CD4-positive, CD25-positive, alpha-beta regulatory T cell (primary cell): ENCODE measurements around the gene TOMM6. TPM values are rescaled to one million over a fixed set of nuclear protein-coding genes. Genes with fewer than 3 reads are reported as not detected.

ENCODE experiments used
- ATAC-seq, 2 donors: fragments of 150-1000 bp; cut with Tn5 transposase; one replicate each; pipeline ENCODE4 v1.10.0; 2021; ENCODE audit warnings: low read depth in 2 of 2, moderate number of reproducible peaks in 2 of 2, moderate library complexity in 1 of 2
- DNase-seq, 3 donors: peaks; one replicate each; pipeline versions ENCODE4 v3.0.0 to v3.0.0-alpha.2; 2012 to 2022; ENCODE audit warnings: mixed read lengths in 1 of 3
- H3K27ac ChIP-seq: one replicate; pipeline ENCODE4 v1.7.0; 2013; ENCODE audit warnings: mild to moderate bottlenecking, low read length; ENCODE audit not compliant: insufficient read depth, poor library complexity, severe bottlenecking
- H3K27me3 ChIP-seq: one replicate; pipeline ENCODE4 v1.7.0; 2013; ENCODE audit warnings: low read length; ENCODE audit not compliant: control insufficient read depth, insufficient read depth
- H3K36me3 ChIP-seq: one replicate; pipeline ENCODE4 v1.7.0; 2013; ENCODE audit warnings: mild to moderate bottlenecking, low read length, moderate library complexity; ENCODE audit not compliant: control insufficient read depth, insufficient read depth
- H3K4me1 ChIP-seq: 2 replicates; pipeline ENCODE4 v1.7.0; 2013; ENCODE audit warnings: mild to moderate bottlenecking, low read length; ENCODE audit not compliant: insufficient read depth, control insufficient read depth, poor library complexity, severe bottlenecking
- H3K4me3 ChIP-seq: one replicate; pipeline ENCODE4 v1.7.0; 2013; ENCODE audit warnings: low read depth, mild to moderate bottlenecking, low read length, moderate library complexity
- H3K9me3 ChIP-seq, 2 experiments: 1 replicate in 1 of 2; 2 replicates in 1 of 2; pipeline ENCODE4 v1.7.0; 2013; ENCODE audit warnings: low read length in 2 of 2, mild to moderate bottlenecking in 1 of 2, moderate library complexity in 1 of 2; ENCODE audit not compliant: control insufficient read depth in 2 of 2
- H3K27ac Mint-ChIP-seq, 3 donors: one replicate each; pipeline ENCODE4 v1.8.0; 2020 to 2022; ENCODE audit warnings: mild to moderate bottlenecking in 3 of 3, mixed read lengths in 3 of 3, moderate library complexity in 2 of 3
- H3K27me3 Mint-ChIP-seq: one replicate; pipeline ENCODE4 v1.8.0; 2022; ENCODE audit warnings: mild to moderate bottlenecking, mixed read lengths
- H3K36me3 Mint-ChIP-seq: one replicate; pipeline ENCODE4 v1.8.0; 2020; ENCODE audit warnings: mixed read lengths
- H3K4me1 Mint-ChIP-seq, 4 donors: one replicate each; pipeline ENCODE4 v1.8.0; 2020 to 2022; ENCODE audit warnings: mixed read lengths in 4 of 4, mild to moderate bottlenecking in 1 of 4
- H3K4me3 Mint-ChIP-seq, 4 donors: one replicate each; pipeline ENCODE4 v1.8.0; 2020 to 2022; ENCODE audit warnings: mild to moderate bottlenecking in 4 of 4, mixed read lengths in 4 of 4, moderate library complexity in 3 of 4
- H3K9me3 Mint-ChIP-seq, 7 donors: one replicate each; pipeline ENCODE4 v1.8.0; 2020 to 2022; ENCODE audit warnings: mixed read lengths in 7 of 7, mild to moderate bottlenecking in 3 of 7, moderate library complexity in 2 of 7
- polyA plus RNA-seq, 4 donors: library from polyadenylated mRNA; unstranded; fragments of 300-500 nt; fragmentation: Illumina TruSeq; gene quantifications; one replicate each; pipeline ENCODE4 v1.2.3, GENCODE V29; 2021
- total RNA-seq: library from RNA; stranded (reverse); gene quantifications from one replicate; pipeline ENCODE4 v1.2.3, GENCODE V29; 2022

The TOMM6 gene
- total and polyA plus RNA-seq, 5 donors from 2014 or later, result 102 to 364 (median 361) TPM

DNA sequence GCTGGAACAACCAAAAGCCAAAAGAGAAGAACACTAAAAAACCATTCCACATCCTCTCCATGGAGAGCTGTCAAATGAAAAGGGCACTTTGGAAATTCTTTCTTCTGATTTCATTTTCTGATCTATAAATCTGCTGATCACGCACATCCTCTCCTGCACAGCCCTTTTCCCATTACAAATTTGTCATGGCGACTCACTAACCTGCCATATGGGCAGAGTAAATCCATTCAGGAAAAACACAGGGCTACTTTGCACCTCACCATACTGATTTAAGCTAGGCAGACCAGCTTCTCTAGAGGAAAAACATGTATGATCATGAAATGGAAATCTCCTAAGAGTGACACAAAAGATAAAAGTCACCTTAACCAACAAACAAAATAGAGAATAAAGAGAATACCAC, 26.0 kb downstream of the TOMM6 start:
- H3K4me3 Mint-ChIP-seq, result no peak overlapping the region
- H3K27me3 Mint-ChIP-seq, result no peaks in the 10 kb centered on the region
- Histone ChIP-seq H3K27me3 (no peaks in the 10 kb centered on the region), H3K4me3 (no peak overlapping the region), H3K9me3 (no peaks in the 10 kb centered on the region), H3K27ac (no peak overlapping the region), H3K4me1 (no peaks in the 10 kb centered on the region), H3K36me3 (no peaks in the 10 kb centered on the region)
- H3K9me3 Mint-ChIP-seq, result no peaks in the 10 kb centered on the region
- H3K36me3 Mint-ChIP-seq, result no peaks in the 10 kb centered on the region
- ATAC-seq (no peak), DNase-seq (no peak)
- no peak overlapping the region for H3K27ac Mint-ChIP-seq
- H3K4me1 Mint-ChIP-seq, result peaks cover 0 to 4% (median 0%) of the 10 kb centered on the region in 4 donors

DNA sequence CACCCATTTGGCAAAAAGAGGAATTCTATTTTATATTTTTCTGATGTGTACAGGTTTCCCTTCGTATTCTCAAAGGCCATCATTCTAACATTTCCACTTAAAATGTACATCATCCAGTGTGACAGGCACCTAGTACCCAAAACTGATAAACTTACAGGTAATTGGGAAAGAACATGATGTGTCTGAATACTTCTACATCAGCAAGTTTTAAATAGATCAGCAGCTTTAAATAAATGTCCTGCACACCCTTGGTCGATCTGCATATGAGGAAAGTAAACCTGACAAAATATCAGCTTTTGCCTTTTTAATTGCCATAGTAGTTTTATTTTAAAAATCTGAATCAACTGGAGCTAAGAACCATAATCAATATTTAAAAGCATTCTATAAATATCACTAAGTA, 26.5 kb downstream of the TOMM6 start:
- Histone ChIP-seq H3K9me3 (no peaks in the 10 kb centered on the region), H3K36me3 (no peaks in the 10 kb centered on the region)
- ATAC-seq, result no peak

DNA sequence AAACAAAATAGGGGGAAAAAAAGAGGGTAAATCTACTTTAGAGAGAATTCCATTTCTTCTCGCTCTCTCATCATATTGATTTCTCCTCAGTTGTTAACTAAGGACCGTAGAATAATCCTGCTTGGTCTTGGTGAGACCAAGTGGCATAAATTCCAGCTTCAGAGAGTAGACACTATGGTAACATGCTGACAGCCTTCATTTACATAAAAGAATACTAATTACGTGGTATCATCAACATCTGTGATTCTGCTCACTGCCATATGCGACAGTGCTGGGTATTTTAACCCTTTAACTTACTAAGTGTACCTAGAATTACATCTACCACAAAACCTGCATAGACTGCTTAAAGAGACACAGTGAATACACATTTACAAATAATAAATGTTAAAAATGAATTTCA, 27.1 kb downstream of the TOMM6 start:
- H3K27me3 ChIP-seq, result no peaks in the 10 kb centered on the region
- Mint-ChIP-seq H3K36me3 (no peaks in the 10 kb centered on the region), H3K27ac (no peak overlapping the region), H3K4me1 (peaks cover 0 to 4% (median 0%) of the 10 kb centered on the region in 4 donors), H3K9me3 (no peaks in the 10 kb centered on the region), H3K4me3 (no peak overlapping the region), H3K27me3 (no peaks in the 10 kb centered on the region)
- no peak overlapping the region for H3K4me3 ChIP-seq
- no peak overlapping the region for H3K27ac ChIP-seq
- H3K36me3 ChIP-seq, result no peaks in the 10 kb centered on the region
- no peaks in the 10 kb centered on the region for H3K4me1 ChIP-seq
- DNase-seq (no peak), ATAC-seq (no peak)
- no peaks in the 10 kb centered on the region for H3K9me3 ChIP-seq

More for the DNA sequence above, 26.5 kb downstream of the TOMM6 start:
- H3K4me3 ChIP-seq, result no peak overlapping the region
- H3K4me1 ChIP-seq, result no peaks in the 10 kb centered on the region
- Mint-ChIP-seq H3K4me3 (no peak overlapping the region), H3K27ac (no peak overlapping the region), H3K27me3 (no peaks in the 10 kb centered on the region), H3K9me3 (no peaks in the 10 kb centered on the region), H3K36me3 (no peaks in the 10 kb centered on the region), H3K4me1 (peaks cover 0 to 4% (median 0%) of the 10 kb centered on the region in 4 donors)
- no peak for DNase-seq
- no peak overlapping the region for H3K27ac ChIP-seq
- no peaks in the 10 kb centered on the region for H3K27me3 ChIP-seq

DNA sequence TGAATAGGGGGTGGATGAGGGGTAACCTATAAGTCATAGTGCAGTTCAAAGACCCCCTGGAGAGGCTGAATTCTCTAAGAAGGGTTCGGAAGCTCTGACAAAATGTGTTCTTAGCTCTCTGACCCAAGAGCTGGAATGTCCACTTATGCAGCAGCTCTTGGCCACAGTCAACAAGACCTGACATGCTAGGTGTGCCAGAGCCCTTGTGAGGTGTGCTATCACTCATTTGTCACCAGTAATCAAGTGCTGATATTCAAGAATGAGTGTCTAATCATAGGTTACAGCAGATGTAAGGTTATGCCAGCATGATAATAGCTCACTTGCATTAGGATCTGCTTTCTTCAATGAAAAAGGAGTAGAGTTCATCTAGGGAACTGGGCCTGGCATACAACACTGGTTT, 28.1 kb downstream of the TOMM6 start:
- DNase-seq (no peak), ATAC-seq (no peak)
- no peak overlapping the region for H3K4me3 Mint-ChIP-seq
- Histone ChIP-seq H3K9me3 (no peaks in the 10 kb centered on the region), H3K27me3 (no peaks in the 10 kb centered on the region), H3K4me1 (no peaks in the 10 kb centered on the region), H3K4me3 (no peak overlapping the region), H3K27ac (no peak overlapping the region), H3K36me3 (no peaks in the 10 kb centered on the region)
- no peaks in the 10 kb centered on the region for H3K9me3 Mint-ChIP-seq
- H3K36me3 Mint-ChIP-seq, result no peaks in the 10 kb centered on the region
- peaks cover 0 to 4% (median 0%) of the 10 kb centered on the region in 4 donors for H3K4me1 Mint-ChIP-seq
- peaks cover 2% of the 10 kb centered on the region for H3K27me3 Mint-ChIP-seq
- no peak overlapping the region for H3K27ac Mint-ChIP-seq

DNA sequence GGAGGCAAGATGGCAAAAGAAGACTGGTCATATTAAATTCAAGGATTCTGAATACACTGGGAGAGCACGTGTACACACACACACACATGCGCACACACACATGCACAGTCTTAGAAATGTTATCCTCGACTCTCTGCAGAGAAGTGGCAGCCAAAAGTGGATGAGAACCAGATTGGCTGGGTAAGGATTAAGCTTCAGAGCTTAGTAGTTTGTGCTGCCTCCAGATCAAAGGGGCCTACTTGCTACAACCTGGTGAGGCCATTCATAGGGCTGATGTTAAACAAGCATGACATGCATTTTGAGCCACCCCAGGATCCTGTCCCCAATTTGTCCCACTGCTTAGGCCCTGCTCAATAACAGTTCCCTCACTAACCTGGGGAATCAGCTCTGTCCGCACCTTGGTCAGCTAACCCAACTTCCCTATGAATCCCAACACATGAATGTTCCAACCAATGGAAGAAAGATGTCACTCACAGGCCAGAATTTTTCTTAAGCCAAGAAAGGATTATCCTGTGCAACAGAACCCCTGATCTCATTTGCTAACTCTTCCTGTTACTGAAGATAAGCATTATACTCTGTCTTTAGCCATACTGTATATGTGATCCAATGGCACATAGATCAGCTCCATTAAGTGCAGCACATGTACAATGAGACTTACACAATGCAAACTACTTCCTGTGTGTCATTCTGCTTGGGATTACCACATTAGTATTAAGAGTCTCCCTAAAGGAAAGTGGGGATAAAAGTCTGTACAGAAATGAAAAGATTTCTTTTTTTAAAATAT, 31.0 kb downstream of the TOMM6 start:
- Mint-ChIP-seq H3K27me3 (peaks cover 4% of the 10 kb centered on the region), H3K4me1 (peaks cover 0 to 4% (median 0%) of the 10 kb centered on the region in 4 donors), H3K9me3 (no peaks in the 10 kb centered on the region), H3K27ac (no peak overlapping the region), H3K4me3 (no peak overlapping the region), H3K36me3 (no peaks in the 10 kb centered on the region)
- Histone ChIP-seq H3K4me3 (no peak overlapping the region), H3K27me3 (no peaks in the 10 kb centered on the region), H3K36me3 (no peaks in the 10 kb centered on the region), H3K4me1 (no peaks in the 10 kb centered on the region), H3K9me3 (no peaks in the 10 kb centered on the region), H3K27ac (no peak overlapping the region)
- DNase-seq (no peak), ATAC-seq (no peak)

DNA sequence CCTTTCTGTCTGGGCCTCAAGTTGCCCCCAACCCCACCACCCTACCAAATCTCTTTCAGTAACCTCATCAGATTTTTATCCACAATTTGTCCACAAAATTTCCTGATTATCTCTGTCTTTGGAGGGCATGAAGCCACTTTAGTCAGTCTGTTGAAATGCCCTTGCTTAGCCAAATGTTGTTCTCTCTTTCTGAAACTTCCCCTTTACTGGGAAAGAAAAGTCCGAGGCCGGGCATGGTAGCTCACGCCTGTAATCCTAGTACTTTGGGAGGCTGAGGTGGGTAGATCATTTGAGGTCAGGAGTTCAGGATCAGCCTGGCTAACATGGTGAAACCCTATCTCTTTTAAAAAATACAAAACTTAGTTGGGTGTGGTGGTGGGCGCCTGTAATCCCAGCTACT, 33.8 kb downstream of the TOMM6 start:
- Histone ChIP-seq H3K27me3 (no peaks in the 10 kb centered on the region), H3K4me1 (no peaks in the 10 kb centered on the region), H3K9me3 (no peaks in the 10 kb centered on the region), H3K4me3 (no peak overlapping the region), H3K27ac (no peak overlapping the region), H3K36me3 (no peaks in the 10 kb centered on the region)
- Mint-ChIP-seq H3K27me3 (peaks cover 4% of the 10 kb centered on the region), H3K4me1 (no peaks in the 10 kb centered on the region), H3K27ac (no peak overlapping the region), H3K9me3 (no peaks in the 10 kb centered on the region), H3K36me3 (no peaks in the 10 kb centered on the region), H3K4me3 (no peak overlapping the region)
- DNase-seq (no peak), ATAC-seq (no peak)

DNA sequence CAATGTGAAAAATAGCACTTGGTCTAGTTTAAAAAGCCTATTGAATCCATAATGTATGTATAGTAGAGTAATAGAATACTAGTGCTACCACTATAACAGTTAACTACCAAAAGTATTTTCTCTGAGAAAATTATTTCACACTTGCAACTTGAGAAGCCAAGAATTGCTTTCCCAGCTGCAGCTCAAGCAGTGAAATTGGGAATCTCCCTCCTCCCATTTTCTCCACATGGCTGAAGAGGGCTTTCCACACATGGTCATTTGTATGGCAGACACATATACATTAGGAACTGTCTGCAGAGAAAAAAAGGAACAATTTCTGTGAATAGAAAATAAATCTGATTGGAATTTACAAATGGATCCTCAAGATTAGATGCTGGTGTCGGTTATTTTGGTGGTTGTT, 34.5 kb downstream of the TOMM6 start:
- ATAC-seq, result no peak

DNA sequence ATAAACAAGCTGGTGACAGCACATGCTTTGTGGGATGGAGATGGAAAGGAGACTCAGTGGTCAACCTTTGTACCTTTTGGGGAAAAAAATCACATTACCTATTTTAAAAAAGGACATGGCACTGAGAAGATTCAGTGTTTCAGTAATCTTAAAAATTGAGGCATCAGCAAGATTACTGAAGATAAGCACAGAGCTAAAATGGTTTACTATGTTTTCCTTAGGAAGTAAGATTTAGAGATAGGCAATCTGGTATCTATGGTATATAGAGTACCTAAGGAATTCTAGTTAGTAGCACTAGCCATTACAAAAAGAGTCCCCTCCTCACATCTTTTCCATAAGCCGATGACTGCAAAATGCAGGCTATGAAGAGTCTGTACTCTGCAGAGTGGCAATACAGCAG, 35.7 kb downstream of the TOMM6 start:
- no peak for ATAC-seq
- Histone ChIP-seq H3K36me3 (no peaks in the 10 kb centered on the region), H3K27ac (no peak overlapping the region), H3K4me3 (no peak overlapping the region), H3K4me1 (no peaks in the 10 kb centered on the region), H3K9me3 (no peaks in the 10 kb centered on the region), H3K27me3 (no peaks in the 10 kb centered on the region)
- H3K27me3 Mint-ChIP-seq, result peaks cover 4% of the 10 kb centered on the region
- no peak for DNase-seq
- no peak overlapping the region for H3K4me3 Mint-ChIP-seq
- H3K36me3 Mint-ChIP-seq, result no peaks in the 10 kb centered on the region
- no peak overlapping the region for H3K27ac Mint-ChIP-seq
- H3K4me1 Mint-ChIP-seq, result no peaks in the 10 kb centered on the region
- H3K9me3 Mint-ChIP-seq, result no peaks in the 10 kb centered on the region

More for the DNA sequence above, 34.5 kb downstream of the TOMM6 start:
- Histone ChIP-seq H3K4me3 (no peak overlapping the region), H3K27ac (no peak overlapping the region), H3K4me1 (no peaks in the 10 kb centered on the region), H3K36me3 (no peaks in the 10 kb centered on the region), H3K27me3 (no peaks in the 10 kb centered on the region), H3K9me3 (no peaks in the 10 kb centered on the region)
- H3K36me3 Mint-ChIP-seq, result no peaks in the 10 kb centered on the region
- H3K4me1 Mint-ChIP-seq, result no peaks in the 10 kb centered on the region
- no peaks in the 10 kb centered on the region for H3K9me3 Mint-ChIP-seq
- no peak overlapping the region for H3K4me3 Mint-ChIP-seq
- no peak for DNase-seq
- peaks cover 4% of the 10 kb centered on the region for H3K27me3 Mint-ChIP-seq
- H3K27ac Mint-ChIP-seq, result no peak overlapping the region
